ENCODE results near the gene CCL23.

GRCh38 chr17:36001862-36002603 lies 15.7 kb downstream of the CCL23 start:
- TF ChIP-seq CTCF (IDR thresholded peaks at IDR 0.05; ENCODE audit: insufficient read depth, low read length) (no peak), REST (IDR thresholded peaks at IDR 0.05; ENCODE audit: insufficient replicate concordance, low read depth) (no peak), POLR2AphosphoS5 (IDR thresholded peaks at IDR 0.05; ENCODE audit: low read depth) (no peak)
